ENCODE data around the gene TMEM191B.
"Not testable (repeated sequence)": the region's sequence is repeated elsewhere in the genome, so short reads cannot be mapped to it uniquely, and the experiment has no call there.

The TMEM191B gene

DNA sequence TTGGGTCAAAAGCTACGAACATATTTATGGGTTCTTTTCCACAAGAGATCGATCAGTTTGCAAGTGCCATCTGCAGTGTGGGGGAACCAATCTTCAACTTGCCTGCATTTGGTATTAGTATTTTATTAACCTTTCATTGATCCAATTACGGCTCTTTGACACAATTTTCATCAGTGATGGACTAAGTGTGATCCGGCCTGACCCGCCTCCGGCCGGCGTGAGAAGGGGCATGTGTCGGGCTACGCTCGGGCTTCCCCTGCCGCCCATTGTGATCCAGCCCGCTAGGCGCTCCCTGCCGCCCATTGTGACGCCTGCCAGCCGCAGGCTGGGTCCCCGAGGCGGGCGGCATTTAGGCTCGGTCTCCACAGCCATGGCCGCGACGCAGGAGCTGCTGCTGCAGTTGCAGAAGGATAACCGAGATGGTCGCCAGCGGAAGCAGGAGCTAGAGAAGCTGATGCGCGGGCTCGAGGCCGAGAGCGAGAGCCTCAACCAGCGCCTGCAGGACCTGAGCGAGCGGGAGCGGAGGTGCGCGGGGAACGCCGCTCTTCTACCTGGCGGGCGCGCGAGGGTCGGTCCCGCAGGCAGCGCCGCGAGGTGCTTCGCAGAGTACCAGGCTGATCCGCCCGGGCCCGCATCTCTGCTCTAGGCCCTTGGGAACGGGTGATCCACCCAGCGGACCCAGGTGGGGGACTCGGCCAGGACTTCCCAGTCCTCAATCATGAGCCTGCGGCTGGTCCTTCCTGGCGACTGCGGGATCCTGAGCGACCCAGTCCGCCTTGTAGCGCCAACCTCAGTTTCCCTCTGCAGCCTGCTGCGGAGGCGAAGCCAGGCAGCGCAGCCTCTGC, at the start of gene TMEM191B:
TMEM191B (plus strand) TSS at position 51 of the 845 bp plus-strand sequence; CDS start at position 230, 179 bp downstream.
- not testable (repeated sequence) for DNase-seq

DNA sequence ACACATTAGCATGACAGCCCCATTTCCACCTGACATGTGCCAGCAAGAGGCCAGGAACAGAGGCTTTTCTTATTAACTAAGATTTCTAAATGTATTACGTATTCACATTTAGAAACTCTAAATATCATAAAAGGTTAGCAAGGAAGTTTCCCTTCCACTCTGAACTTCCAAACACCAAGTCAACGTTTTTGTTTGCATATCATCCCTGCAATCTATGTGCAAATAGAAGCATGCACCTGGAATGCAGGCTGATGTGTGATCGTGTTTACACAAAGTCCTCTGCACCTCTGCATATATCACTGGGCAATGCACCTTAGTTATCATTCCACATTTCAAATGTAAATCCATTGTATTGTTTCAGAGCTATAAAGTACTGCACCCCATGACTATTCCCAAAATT, 31.4 kb upstream of the TMEM191B start:
- not testable (repeated sequence) for DNase-seq

GRCh38 chr22:18511327-18511726, 16.3 kb upstream of the TMEM191B start:
- not testable (repeated sequence) for DNase-seq

GRCh38 chr22:18512378-18512777, 15.2 kb upstream of the TMEM191B start:
- not testable (repeated sequence) for DNase-seq

DNA sequence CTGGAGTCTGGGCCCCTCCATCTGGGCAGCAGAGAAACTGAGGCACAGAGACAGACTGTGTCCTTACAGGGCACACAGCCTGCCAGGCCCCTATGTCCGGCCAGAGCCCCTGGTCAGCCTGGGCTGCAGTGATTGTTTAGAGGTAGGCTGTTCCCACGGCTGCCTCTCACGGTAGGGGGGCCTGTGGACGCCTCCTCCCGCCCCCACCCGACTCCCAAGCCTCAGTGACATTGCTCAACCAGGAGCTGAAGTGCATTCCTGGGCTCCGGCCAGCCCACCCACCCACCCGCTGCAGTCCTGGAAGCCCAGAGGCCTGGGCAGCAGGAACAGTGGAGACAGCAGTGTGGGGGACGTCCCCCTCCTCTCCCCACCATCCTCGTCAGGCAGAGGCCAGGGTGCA, 14.1 kb upstream of the TMEM191B start:
- not testable (repeated sequence) for DNase-seq

DNA sequence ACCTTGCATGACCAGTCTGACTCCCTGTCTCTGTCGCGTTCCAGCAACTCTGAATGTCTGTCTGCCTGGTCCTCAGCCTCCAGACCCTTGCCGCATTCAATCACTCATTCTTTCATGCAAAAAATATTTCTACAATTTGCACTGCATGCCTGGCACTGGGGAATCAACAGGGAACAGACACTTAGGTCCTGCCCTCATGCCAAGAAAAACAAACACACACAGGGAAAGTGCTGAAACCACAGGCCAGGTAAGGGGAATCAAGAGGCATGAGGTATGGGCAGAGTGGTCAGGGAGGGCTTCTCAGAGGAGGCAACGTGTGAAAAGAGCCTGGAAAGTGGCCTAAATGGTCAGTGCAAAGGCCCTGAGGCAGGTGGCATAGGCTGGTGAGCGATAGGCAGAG, 9.5 kb upstream of the TMEM191B start, which contains the start of gene GGTLC3:
GGTLC3 (minus strand) TSS at position 101 of the 400 bp plus-strand sequence. CDS start 264 bp downstream, outside the sequence.
- not testable (repeated sequence) for DNase-seq

- DNase-seq, result not testable (repeated sequence)
Observed at GRCh38 chr22:18522762-18523161, 4.8 kb upstream of the TMEM191B start.

DNA sequence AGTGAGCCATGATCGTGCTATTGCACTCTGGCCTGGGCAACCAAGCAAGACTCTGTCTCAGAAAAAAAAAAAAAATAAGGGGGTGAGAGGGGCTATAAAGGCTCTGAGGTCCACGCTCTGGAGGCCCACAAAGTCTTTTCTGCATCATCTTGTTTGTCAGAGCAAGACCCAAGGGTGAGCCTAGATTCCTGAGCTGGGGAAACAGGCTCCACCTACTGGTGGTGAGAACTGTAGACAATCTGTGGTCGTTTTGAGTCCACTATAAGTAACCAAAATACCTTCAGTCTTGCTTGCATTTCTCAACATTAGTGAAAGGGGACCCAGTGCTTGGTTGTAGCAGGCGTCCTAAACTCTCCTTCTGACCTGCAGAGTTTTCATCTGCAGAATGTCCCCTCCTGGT, 4.3 kb upstream of the TMEM191B start:
- DNase-seq, result not testable (repeated sequence)

GRCh38 chr22:18528597-18529415, 1.2 kb downstream of the TMEM191B start:
- not testable (repeated sequence) for DNase-seq

DNA sequence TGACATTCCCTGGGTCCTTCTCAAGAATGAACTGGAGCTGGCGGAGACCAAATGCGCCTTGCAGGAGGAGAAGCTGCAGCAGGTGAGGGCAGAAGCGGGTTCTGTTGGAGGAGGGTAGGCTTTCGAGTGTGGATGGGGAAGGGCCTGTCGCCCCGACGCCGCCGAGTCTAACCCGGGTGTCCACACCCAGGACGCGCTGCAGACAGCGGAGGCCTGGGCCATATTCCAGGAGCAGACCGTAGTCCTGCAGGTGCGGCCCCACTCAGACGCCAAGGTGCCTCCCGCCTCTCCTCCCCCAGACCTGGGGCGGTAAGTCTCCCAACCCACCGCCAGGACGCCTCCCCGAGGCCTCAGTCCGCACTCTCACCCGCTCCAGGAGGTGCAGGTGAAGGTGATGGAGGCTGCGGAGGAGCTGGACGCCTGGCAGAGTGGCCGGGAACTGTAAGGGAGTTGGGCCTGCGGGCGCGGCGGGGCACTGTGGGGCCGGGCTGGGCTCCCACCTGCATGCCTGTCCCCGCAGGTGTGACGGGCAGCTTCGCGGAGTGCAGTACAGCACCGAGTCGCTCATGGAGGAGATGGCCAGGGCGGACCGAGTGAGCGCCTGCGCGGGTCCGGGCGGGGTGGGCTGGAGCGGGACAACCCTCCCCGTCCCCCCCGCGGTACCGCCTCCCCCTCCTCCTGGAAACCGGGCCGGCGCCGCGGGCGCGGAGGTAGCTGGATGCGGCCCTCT, 2.0 kb downstream of the TMEM191B start:
- DNase-seq, result not testable (repeated sequence)

GRCh38 chr22:18533633-18534032, 6.0 kb downstream of the TMEM191B start:
- DNase-seq, result not testable (repeated sequence)

- DNase-seq, result not testable (repeated sequence)
Observed at GRCh38 chr22:18534315-18534714, 6.7 kb downstream of the TMEM191B start.

DNA sequence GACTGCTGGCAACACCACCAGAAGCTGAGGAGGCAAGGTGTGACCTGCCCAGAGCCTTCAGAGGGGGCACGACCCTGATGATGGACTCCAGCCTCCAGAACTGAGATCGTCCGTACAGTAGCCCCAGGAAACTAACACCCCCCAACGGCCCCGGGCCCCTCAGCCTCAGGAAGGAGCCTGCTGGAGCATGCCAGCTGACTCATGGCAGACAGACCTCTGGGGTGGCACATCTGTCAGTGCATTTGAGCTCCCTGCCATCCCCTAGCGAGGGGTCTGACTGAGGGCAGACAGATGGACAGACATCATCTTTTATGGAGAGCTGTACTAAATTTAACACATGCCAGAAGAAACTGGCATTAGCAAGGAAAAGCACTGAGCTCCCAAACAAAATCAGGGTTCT, 12.4 kb downstream of the TMEM191B start:
- not testable (repeated sequence) for DNase-seq

DNA sequence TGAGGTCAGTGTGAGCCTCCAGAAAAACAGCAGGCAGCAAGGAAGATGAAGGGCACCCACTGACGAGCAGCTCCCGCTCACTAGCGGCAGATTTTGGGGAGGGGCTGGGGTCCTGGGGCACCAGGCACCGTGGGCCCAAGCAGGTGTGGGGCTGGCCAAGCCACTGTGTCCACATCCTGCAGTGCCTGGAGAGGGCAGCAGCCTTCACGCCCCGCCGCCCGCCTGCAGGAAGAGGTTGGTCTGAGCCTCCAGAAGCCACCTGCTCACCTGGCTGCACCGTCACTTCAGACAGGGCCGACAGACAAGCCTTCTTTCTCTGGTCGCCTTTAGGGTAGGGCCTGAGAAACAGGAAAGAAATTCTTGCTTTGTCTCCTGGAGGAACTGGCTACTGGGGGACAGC, 15.8 kb downstream of the TMEM191B start:
- not testable (repeated sequence) for DNase-seq

- DNase-seq, result not testable (repeated sequence)
Observed at GRCh38 chr22:18544615-18545014, 17.0 kb downstream of the TMEM191B start.

DNA sequence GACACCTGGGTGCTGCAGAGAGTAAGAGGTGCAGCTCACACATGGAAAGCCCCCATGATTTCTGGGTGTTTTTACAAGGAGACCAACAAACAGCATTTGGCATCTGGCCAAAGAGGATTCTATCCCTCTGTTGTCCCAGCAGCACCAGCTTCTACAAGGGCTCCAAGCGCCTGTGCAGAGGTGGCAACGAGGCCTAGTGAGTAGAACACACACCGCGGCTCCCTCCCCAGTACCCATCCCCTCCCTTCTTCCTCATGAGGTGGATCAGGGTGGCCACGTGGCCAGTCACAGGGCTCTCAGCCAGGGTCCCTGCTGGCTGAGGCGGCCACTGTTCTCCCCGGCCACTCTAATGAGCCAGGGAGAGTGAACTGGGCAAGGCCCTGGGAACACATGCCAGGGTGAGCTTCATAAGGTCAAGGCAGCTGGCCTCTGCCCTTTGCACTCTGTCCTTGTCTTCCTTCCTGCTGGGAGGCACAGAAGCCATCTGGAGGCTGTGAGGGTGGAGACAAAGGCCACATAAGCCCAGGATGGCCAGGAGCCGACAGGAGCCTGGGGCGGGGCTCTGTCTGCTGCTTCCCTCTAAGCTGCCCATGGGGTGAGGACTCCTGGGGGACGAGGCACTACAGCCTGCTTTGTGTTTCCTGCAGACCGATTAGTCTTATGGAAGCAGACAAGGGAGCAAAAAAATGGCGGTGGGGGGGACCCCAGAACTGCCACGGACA, 22.0 kb downstream of the TMEM191B start:
- not testable (repeated sequence) for DNase-seq

DNA sequence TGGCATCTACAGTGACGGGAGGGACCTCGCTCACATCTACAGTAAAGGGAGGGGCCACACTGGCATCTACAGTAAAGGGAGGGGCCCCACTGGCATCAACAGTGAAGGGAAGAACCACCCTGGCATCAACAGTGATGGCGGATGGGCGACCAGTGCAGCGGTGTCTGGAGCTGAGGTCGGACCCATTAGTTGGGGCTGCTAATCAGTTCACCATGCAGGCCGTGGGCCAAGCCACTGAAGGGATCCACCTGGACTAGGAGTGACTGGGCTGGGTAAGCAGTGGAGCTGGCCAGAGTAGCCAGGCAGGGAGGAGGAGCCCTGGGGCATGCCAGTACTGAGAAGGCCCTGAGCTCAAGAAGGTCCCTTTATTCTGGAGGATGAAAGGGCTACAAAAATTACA, 23.4 kb downstream of the TMEM191B start:
- not testable (repeated sequence) for DNase-seq

DNA sequence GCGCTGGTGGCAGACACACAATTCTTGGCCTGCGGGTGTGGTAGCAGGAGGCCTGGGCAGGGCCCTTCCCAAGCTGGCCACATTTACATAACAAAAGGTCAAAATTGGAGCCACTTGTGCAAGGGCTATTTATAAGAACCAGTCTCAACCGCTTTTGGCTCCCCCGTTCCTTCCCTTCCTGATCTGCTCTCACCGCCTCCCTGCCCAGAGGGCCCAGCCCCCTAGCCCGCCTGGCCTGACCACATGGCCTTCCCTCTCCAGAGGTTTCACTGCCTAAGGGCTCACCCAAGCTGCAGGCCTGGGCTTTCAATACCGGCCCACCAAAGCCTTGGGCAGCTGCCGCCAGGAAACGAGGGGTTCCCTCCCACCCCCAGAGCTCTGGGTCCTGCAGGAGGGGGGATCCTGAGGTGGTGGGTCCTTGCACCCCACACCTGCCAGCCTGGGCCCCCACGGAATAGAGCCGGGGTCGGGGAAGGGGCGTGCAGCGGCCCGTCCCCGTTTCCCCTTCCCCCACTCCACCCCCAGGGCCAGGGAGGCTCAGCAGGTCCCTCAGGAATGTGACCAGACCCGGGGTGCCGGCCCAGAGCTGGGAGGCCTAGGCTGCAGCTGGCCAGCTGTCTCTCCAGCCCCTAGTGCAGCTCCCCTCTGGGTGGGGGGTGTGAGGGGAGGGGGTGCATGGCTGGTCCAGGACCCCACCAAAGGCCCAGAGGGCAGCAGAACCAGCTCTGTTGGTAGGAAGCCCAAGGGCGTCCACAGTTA, 25.4 kb downstream of the TMEM191B start:
- DNase-seq, result not testable (repeated sequence)

GRCh38 chr22:18554280-18555256, 27.0 kb downstream of the TMEM191B start:
- DNase-seq, result not testable (repeated sequence)

DNA sequence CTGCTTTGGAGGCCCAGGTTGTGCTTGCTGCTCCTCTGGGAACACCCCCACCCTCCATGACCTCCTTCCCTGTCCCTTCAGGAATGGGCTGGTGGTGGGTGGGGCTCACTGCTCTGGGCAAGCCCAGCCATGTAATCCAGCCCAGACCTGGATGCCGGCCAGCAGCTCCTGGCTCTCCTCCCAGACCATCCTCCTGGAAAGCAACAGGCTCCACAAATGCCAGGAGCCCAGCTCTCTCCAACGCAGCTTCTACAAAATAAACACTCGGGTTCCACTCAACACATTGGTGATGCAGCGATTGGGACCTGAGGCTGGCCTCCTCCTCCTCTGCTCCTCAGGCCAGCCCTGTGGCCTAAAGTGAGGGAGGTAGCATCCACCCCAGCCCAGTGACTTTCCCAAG, 30.9 kb downstream of the TMEM191B start:
- DNase-seq, result not testable (repeated sequence)

Measured in NCI-H1105 treated with DMSO at 0.1 percent for 48 hours (cell line).